H1 (cell line): ENCODE data around the gene MCC. TPM values are rescaled to one million over a fixed set of nuclear protein-coding genes. Genes with fewer than 3 reads are reported as not detected.

ENCODE experiments used
- CTCF ChIA-PET: fragments of 300-600 bp; sonication (Branson Sonifier 250); formaldehyde crosslinking; loops from one replicate; lab custom pipeline; 2021; ENCODE audit not compliant: partially characterized antibody; lab: Charles Lee
- POLR2A ChIA-PET: fragments of 300-600 bp; sonication (Branson Sonifier 250); formaldehyde crosslinking; loops from one replicate; lab custom pipeline; 2021; ENCODE audit warnings: inconsistent platforms; ENCODE audit not compliant: partially characterized antibody; lab: Charles Lee
- DNase-seq, 2 experiments: peaks; one replicate each; pipeline versions ENCODE4 v3.0.0 to v3.0.0-alpha.2; 2010 to 2022; ENCODE audit warnings: low spot score in 2 of 2, low read depth in 1 of 2, mixed read lengths in 1 of 2
- FAIRE-seq: peaks from 2 replicates; lab custom pipeline; 2011; peaks lifted over from hg19 to GRCh38; lab: Jason Lieb, UNC
- H2AFZ ChIP-seq: 2 replicates; pipeline ENCODE4 v1.8.1; 2012; ENCODE audit warnings: low read length, inconsistent platforms
- H2AK5ac ChIP-seq: 2 replicates; pipeline ENCODE4 v1.6.1; 2013; ENCODE audit warnings: low read depth, low read length
- H2BK120ac ChIP-seq: replicated peaks from 2 replicates; pipeline ENCODE3; 2013; ENCODE audit warnings: low read depth, low read length, inconsistent platforms
- H2BK12ac ChIP-seq: 2 replicates; pipeline ENCODE4 v1.6.1; 2013; ENCODE audit warnings: low read depth, low read length
- H2BK15ac ChIP-seq: 2 replicates; pipeline ENCODE4 v1.6.1; 2013; ENCODE audit warnings: low read length
- H2BK20ac ChIP-seq: 2 replicates; pipeline ENCODE4 v1.6.1; 2013; ENCODE audit warnings: low read length
- H2BK5ac ChIP-seq: 2 replicates; pipeline ENCODE4 v1.6.1; 2013; ENCODE audit warnings: low read depth, low read length
- H3K14ac ChIP-seq: 2 replicates; pipeline ENCODE4 v1.6.1; 2013; ENCODE audit warnings: inconsistent platforms; ENCODE audit not compliant: insufficient read length
- H3K18ac ChIP-seq: 2 replicates; pipeline ENCODE4 v1.6.1; 2013; ENCODE audit warnings: low read length; ENCODE audit errors: extremely low read depth
- H3K23ac ChIP-seq: 2 replicates; pipeline ENCODE4 v1.6.1; 2013; ENCODE audit warnings: inconsistent platforms; ENCODE audit not compliant: insufficient read length
- H3K23me2 ChIP-seq: 2 replicates; pipeline ENCODE4 v1.6.1; 2013; ENCODE audit warnings: low read depth, low read length
- H3K27ac ChIP-seq: 2 replicates; pipeline ENCODE4 v1.6.1; 2011; ENCODE audit warnings: low read depth, low read length, inconsistent platforms
- H3K27me3 ChIP-seq, 4 experiments: replicated peaks in 1 of 4; 1 replicate in 1 of 4; 2 replicates in 3 of 4; pipeline versions ENCODE4 v1.6.1 to v1.8.1; 2011 to 2013; ENCODE audit warnings: low read length in 3 of 4, mild to moderate bottlenecking in 3 of 4, inconsistent platforms in 2 of 4, mixed read lengths in 2 of 4, moderate library complexity in 1 of 4; ENCODE audit not compliant: control insufficient read depth in 3 of 4, insufficient read depth in 3 of 4; ENCODE audit errors: extremely low read depth in 1 of 4
- H3K36me3 ChIP-seq, 4 experiments: 2 replicates each; pipeline versions ENCODE4 v1.6.1 to v1.8.1; 2011 to 2013; ENCODE audit warnings: mild to moderate bottlenecking in 4 of 4, low read length in 3 of 4, moderate library complexity in 2 of 4, control low read depth in 1 of 4, inconsistent platforms in 1 of 4; ENCODE audit not compliant: insufficient read depth in 4 of 4, control insufficient read depth in 2 of 4
- H3K4ac ChIP-seq: replicated peaks from 2 replicates; pipeline ENCODE3; 2013; ENCODE audit warnings: low read length, low read depth, mixed read lengths, inconsistent platforms; ENCODE audit not compliant: insufficient read length
- H3K4me1 ChIP-seq, 4 experiments: replicated peaks in 1 of 4; 1 replicate in 1 of 4; 2 replicates in 3 of 4; pipeline versions ENCODE4 v1.6.1 to v1.8.1; 2011 to 2013; ENCODE audit warnings: low read length in 3 of 4, inconsistent platforms in 2 of 4, mixed read lengths in 1 of 4; ENCODE audit not compliant: insufficient read depth in 4 of 4, control insufficient read depth in 3 of 4
- H3K4me2 ChIP-seq, 2 experiments: 2 replicates each; pipeline versions ENCODE4 v1.6.1 to v1.8.1; 2011 to 2013; ENCODE audit warnings: low read depth in 2 of 2, low read length in 2 of 2, control low read depth in 1 of 2, inconsistent platforms in 1 of 2, mild to moderate bottlenecking in 1 of 2; ENCODE audit not compliant: insufficient read depth in 1 of 2
- H3K4me3 ChIP-seq, 4 experiments: fragments of 200-600, 300-600 bp in 1 of 4; sonication (generic), shearing (Covaris generic), sonication (Bioruptor Twin) in 1 of 4; 2 replicates each; pipeline versions ENCODE4 v1.5.1 to v1.8.1; 2011 to 2016; ENCODE audit warnings: low read length in 4 of 4, low read depth in 3 of 4, control low read depth in 2 of 4, inconsistent platforms in 2 of 4, mild to moderate bottlenecking in 2 of 4, mixed read lengths in 1 of 4, moderate library complexity in 1 of 4; ENCODE audit not compliant: insufficient read depth in 2 of 4; ENCODE audit errors: extremely low read depth in 1 of 4
- H3K56ac ChIP-seq: replicated peaks from 2 replicates; pipeline ENCODE3; 2013; ENCODE audit warnings: low read depth, mild to moderate bottlenecking, mixed read lengths, low read length, inconsistent platforms; ENCODE audit not compliant: insufficient read length
- H3K79me1 ChIP-seq: 2 replicates; pipeline ENCODE4 v1.6.1; 2013; ENCODE audit warnings: low read depth, low read length, control low read depth
- H3K79me2 ChIP-seq, 2 experiments: 2 replicates each; pipeline versions ENCODE4 v1.6.1 to v1.8.1; 2012 to 2013; ENCODE audit warnings: low read length in 2 of 2, mild to moderate bottlenecking in 2 of 2, inconsistent platforms in 1 of 2; ENCODE audit not compliant: insufficient read depth in 2 of 2, control insufficient read depth in 1 of 2
- H3K9ac ChIP-seq, 4 experiments: replicated peaks in 1 of 4; 1 replicate in 1 of 4; 2 replicates in 3 of 4; pipeline versions ENCODE4 v1.6.1 to v1.8.1; 2011 to 2013; ENCODE audit warnings: low read depth in 3 of 4, low read length in 3 of 4, control low read depth in 2 of 4, mild to moderate bottlenecking in 2 of 4, moderate library complexity in 2 of 4, inconsistent platforms in 1 of 4; ENCODE audit errors: extremely low read depth in 1 of 4
- H3K9me3 ChIP-seq, 2 experiments: 2 replicates each; pipeline versions ENCODE4 v1.6.1 to v1.8.1; 2012 to 2013; ENCODE audit warnings: mild to moderate bottlenecking in 2 of 2, moderate library complexity in 2 of 2, control low read depth in 1 of 2, inconsistent platforms in 1 of 2, low read depth in 1 of 2, low read length in 1 of 2, mixed read lengths in 1 of 2; ENCODE audit not compliant: insufficient read depth in 2 of 2
- H4K20me1 ChIP-seq, 2 experiments: replicated peaks in 1 of 2; 2 replicates each; pipeline versions ENCODE3 to v1.8.1; 2011 to 2013; ENCODE audit warnings: inconsistent platforms in 2 of 2, low read length in 2 of 2, mild to moderate bottlenecking in 1 of 2; ENCODE audit not compliant: insufficient read depth in 2 of 2, control insufficient read depth in 1 of 2
- H4K5ac ChIP-seq: 2 replicates; pipeline ENCODE4 v1.6.1; 2013; ENCODE audit warnings: low read length, low read depth, mixed read lengths, inconsistent platforms; ENCODE audit not compliant: insufficient read length
- H4K8ac ChIP-seq: 2 replicates; pipeline ENCODE4 v1.8.0; 2013; ENCODE audit warnings: mild to moderate bottlenecking, moderate library complexity, low read length, inconsistent platforms; ENCODE audit not compliant: insufficient read depth; ENCODE audit errors: extremely low read depth
- H4K91ac ChIP-seq: replicated peaks from 2 replicates; pipeline ENCODE3; 2013; ENCODE audit warnings: low read length, mixed read lengths, inconsistent platforms; ENCODE audit not compliant: insufficient read length
- CREB1 ChIP-seq: IDR thresholded peaks from 2 replicates; pipeline ENCODE4 v1.6.1; 2012; ENCODE audit warnings: inconsistent platforms
- HDAC6 ChIP-seq: IDR thresholded peaks from one replicate; pipeline ENCODE4 v1.7.1; 2012; ENCODE audit warnings: low read depth, mild to moderate bottlenecking, inconsistent platforms, low read length, moderate library complexity
- JUN ChIP-seq: IDR thresholded peaks from 2 replicates; pipeline ENCODE4 v1.6.1; 2011; ENCODE audit warnings: low read depth, mild to moderate bottlenecking, improper control_type of control experiment, low read length
- NANOG ChIP-seq: IDR thresholded peaks from 2 replicates; pipeline ENCODE4 v1.6.1; 2011; ENCODE audit warnings: low read length, low read depth, mild to moderate bottlenecking, inconsistent platforms; ENCODE audit not compliant: insufficient read depth, poor library complexity, severe bottlenecking
- RAD21 ChIP-seq, 2 experiments: IDR thresholded peaks in 1 of 2; conservative IDR thresholded peaks in 1 of 2; 2 replicates each; pipeline ENCODE4 v1.6.1; 2011; ENCODE audit warnings: low read depth in 2 of 2, low read length in 2 of 2, improper control_type of control experiment in 1 of 2, inconsistent platforms in 1 of 2, mild to moderate bottlenecking in 1 of 2, moderate library complexity in 1 of 2
- RBBP5 ChIP-seq: IDR thresholded peaks from 2 replicates; pipeline ENCODE4 v1.7.1; 2012; ENCODE audit warnings: low read depth, mild to moderate bottlenecking, inconsistent platforms, low read length, moderate library complexity, borderline replicate concordance
- RNF2 ChIP-seq: fragments of 200-900, 300-1000 bp; sonication (generic); IDR thresholded peaks from 2 replicates; pipeline ENCODE4 v1.7.1; 2016; ENCODE audit warnings: borderline replicate concordance, low read depth, mild to moderate bottlenecking, antibody characterized with exemption, low read length; ENCODE audit not compliant: poor library complexity, severe bottlenecking; ENCODE audit errors: missing control alignments
- TAF7 ChIP-seq: optimal IDR thresholded peaks from 2 replicates; pipeline ENCODE3; 2011; ENCODE audit warnings: low read depth, mild to moderate bottlenecking, inconsistent platforms, low read length, moderate library complexity, borderline replicate concordance
- TCF12 ChIP-seq: IDR thresholded peaks from 2 replicates; pipeline ENCODE4 v1.6.1; 2011; ENCODE audit warnings: low read depth, mild to moderate bottlenecking, low read length
- ZNF274 ChIP-seq: IDR thresholded peaks from 2 replicates; pipeline ENCODE4 v1.7.0; 2012; ENCODE audit warnings: low read length, borderline replicate concordance; ENCODE audit errors: extremely low read depth
- WGBS, 2 experiments: shearing (Covaris generic) in 1 of 2; methylation state at CpG; one replicate each; pipeline versions ENCODE4 v1.1.6 to v1.1.7; 2013 to 2015; ENCODE audit warnings: low lambda C conversion rate in 2 of 2, mixed read lengths in 2 of 2, inconsistent platforms in 1 of 2, low coverage in 1 of 2, missing lambda C conversion rate in 1 of 2; ENCODE audit not compliant: insufficient replicate concordance in 2 of 2, insufficient coverage in 1 of 2, insufficient read length in 1 of 2; ENCODE audit errors: extremely low coverage in 1 of 2, missing lambda C conversion rate in 1 of 2; 5-methylcytosine and 5-hydroxymethylcytosine counted together
- polyA plus RNA-seq, 7 experiments: library from polyadenylated mRNA; depleted of rRNA in 3 of 7; stranded (reverse) in 5 of 7; unstranded in 2 of 7; fragments of >200 nt in 5 of 7; fragments of 200-250 nt in 2 of 7; gene quantifications; 1 replicate in 5 of 7; 2 replicates in 1 of 7; 4 replicates in 1 of 7; pipeline versions ENCODE4 v1.2.1 to v1.2.3, GENCODE V29; 2011 to 2013; ENCODE audit warnings: missing spikeins in 2 of 7, mixed read lengths in 2 of 7
- total RNA-seq: library from RNA; stranded (reverse); fragmentation: NEBNext Ultra II Directional; extraction: Animal tissue kit (Norgen Biotek cat#: 25700); gene quantifications from 2 replicates; pipeline ENCODE4 v1.2.1, GENCODE V29; 2021

Gene MCC
- total and polyA plus RNA-seq, 2 of the 8 experiments (the other 6 are each of a cell fraction or from before 2014, with no cell fraction given), result 2.6 to 18.3 TPM

- H4K91ac ChIP-seq, result no peak overlapping the region
- no peak overlapping the region for H2BK15ac ChIP-seq
- no peaks in the 10 kb centered on the region for H3K79me1 ChIP-seq
- no peak overlapping the region for H2BK20ac ChIP-seq
- no peak overlapping the region; the same call in 1 of the 2 replicates for H2BK12ac ChIP-seq
- no peak overlapping the region for H2AFZ ChIP-seq
- WGBS, 2 experiments, result 90% methylated on average over 27 of the region's 27 CpGs; no CpG with 5 or more reads in 1 of the 2 experiments
- no peaks in the 10 kb centered on the region for H4K20me1 ChIP-seq
- H4K8ac ChIP-seq, result no peak overlapping the region
- ChIA-PET CTCF (interaction anchor here (0.6 to 1.2 kb wide), 4 partner anchors 14 to 135 kb away, joined by 3 to 4 read pairs (median 3); no protein-coding TSS in a partner anchor), POLR2A (no interaction called here)
- no peak overlapping the region for H3K4ac ChIP-seq
- H3K23me2 ChIP-seq, result no peaks in the 10 kb centered on the region
- peaks cover 4 to 15% (median 10%) of the 10 kb centered on the region in 4 experiments for H3K4me1 ChIP-seq
- H2BK5ac ChIP-seq, result no peak overlapping the region
- H3K4me3 ChIP-seq, result no peak overlapping the region; a peak in 1 of 8 replicates
- no peak overlapping the region for H2BK120ac ChIP-seq
- H3K9me3 ChIP-seq, result no peaks in the 10 kb centered on the region
- no peak overlapping the region for H2AK5ac ChIP-seq
- H3K79me2 ChIP-seq, result peaks cover 0 to 12% of the 10 kb centered on the region in 2 experiments; a peak in 2 of 4 replicates
- H3K14ac ChIP-seq, result no peak overlapping the region
- H3K27me3 ChIP-seq, result no peaks in the 10 kb centered on the region
- H3K36me3 ChIP-seq, result no peaks in the 10 kb centered on the region
- H3K56ac ChIP-seq, result no peak overlapping the region
- H3K23ac ChIP-seq, result no peak overlapping the region
- no peak overlapping the region for H4K5ac ChIP-seq
- peak overlapping the region; percentile 62; the same call in 1 of the 2 replicates for H3K18ac ChIP-seq
- no peak for DNase-seq
- H3K4me2 ChIP-seq, result no peak overlapping the region
- FAIRE-seq, result peak; percentile 7
- no peak overlapping the region for H3K9ac ChIP-seq
- H3K27ac ChIP-seq, result no peak overlapping the region
- TF ChIP-seq TCF12, result no peak
- no peak for TF ChIP-seq HDAC6
- no peak for TF ChIP-seq ZNF274
- no peak for TF ChIP-seq TAF7
- TF ChIP-seq RAD21 (IDR thresholded peaks at IDR 0.05 in 1 of 2, conservative IDR thresholded peaks at IDR 0.05 in 1 of 2; ENCODE audit: low read depth in 2 of 2, low read length in 2 of 2), result no peak
- no peak for TF ChIP-seq RBBP5
- TF ChIP-seq RNF2, result no peak
- TF ChIP-seq CREB1, result no peak
- no peak for TF ChIP-seq NANOG
- TF ChIP-seq JUN, result no peak
These were observed 285.2 kb downstream of the MCC start for GRCh38 chr5:113202746-113203716.
